Fibroblast of lung (primary cell): ENCODE data around the gene SLC7A4.

Experiments
- CTCF ChIP-seq, 2 donors: IDR thresholded peaks in 1 of 2; conservative IDR thresholded peaks in 1 of 2; 1 replicate in 1 of 2; 2 replicates in 1 of 2; pipeline ENCODE4 v1.5.1; 2011 to 2012; ENCODE audit warnings: low read length in 2 of 2, control low read depth in 1 of 2, inconsistent platforms in 1 of 2, low read depth in 1 of 2, mild to moderate bottlenecking in 1 of 2
- EZH2 ChIP-seq: IDR thresholded peaks from 2 replicates; pipeline ENCODE4 v1.5.1; 2012; ENCODE audit warnings: low read length, control low read depth, mild to moderate bottlenecking; ENCODE audit errors: missing control alignments

GRCh38 chr22:20996031-20996410 is 36.3 kb downstream of the SLC7A4 start:
- TF ChIP-seq CTCF (conservative IDR thresholded peaks at IDR 0.05 in 1 of 2, IDR thresholded peaks at IDR 0.05 in 1 of 2; ENCODE audit: low read depth in 1 of 2, low read length in 2 of 2) = no peak
- TF ChIP-seq EZH2 = no peak
